HG03039 (cell line): ENCODE measurements around the gene UBTFL1.
"Not testable (repeated sequence)": the region's sequence is repeated elsewhere in the genome, so short reads cannot be mapped to it uniquely, and the experiment has no call there.

ENCODE experiments used
- ATAC-seq: cut with Tn5 transposase; IDR thresholded peaks from one replicate; pipeline ENCODE4 v1.9.1; 2021; ENCODE audit warnings: mild to moderate bottlenecking, moderate library complexity; ENCODE audit not compliant: unreplicated experiment

Gene UBTFL1, protein sequence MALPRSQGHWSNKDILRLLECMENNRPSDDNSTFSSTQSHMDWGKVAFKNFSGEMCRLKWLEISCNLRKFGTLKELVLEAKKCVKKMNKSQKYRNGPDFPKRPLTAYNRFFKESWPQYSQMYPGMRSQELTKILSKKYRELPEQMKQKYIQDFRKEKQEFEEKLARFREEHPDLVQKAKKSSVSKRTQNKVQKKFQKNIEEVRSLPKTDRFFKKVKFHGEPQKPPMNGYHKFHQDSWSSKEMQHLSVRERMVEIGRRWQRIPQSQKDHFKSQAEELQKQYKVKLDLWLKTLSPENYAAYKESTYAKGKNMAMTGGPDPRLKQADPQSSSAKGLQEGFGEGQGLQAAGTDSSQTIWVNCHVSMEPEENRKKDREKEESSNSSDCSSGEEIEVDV

DNA sequence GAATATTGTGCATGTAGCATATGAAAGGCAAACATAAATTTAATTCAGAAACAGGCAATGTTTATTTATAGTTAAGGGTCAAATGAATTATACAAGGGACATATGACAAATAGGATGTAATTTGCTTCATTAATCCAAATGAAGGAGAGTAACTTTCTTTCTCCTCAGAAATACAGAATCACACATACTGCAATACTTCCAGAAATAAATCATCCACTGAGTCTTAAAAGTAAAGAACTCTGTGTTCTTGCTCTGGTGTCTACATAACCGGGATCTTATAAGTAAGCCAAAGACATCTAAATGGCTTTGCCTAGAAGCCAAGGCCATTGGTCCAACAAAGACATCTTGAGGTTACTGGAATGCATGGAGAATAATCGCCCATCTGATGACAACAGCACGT lies at the start of gene UBTFL1:
UBTFL1 (plus strand) TSS at position 301 of the 400 bp plus-strand sequence; CDS start at position 301, 0 bp downstream.
- not testable (repeated sequence) for ATAC-seq

DNA sequence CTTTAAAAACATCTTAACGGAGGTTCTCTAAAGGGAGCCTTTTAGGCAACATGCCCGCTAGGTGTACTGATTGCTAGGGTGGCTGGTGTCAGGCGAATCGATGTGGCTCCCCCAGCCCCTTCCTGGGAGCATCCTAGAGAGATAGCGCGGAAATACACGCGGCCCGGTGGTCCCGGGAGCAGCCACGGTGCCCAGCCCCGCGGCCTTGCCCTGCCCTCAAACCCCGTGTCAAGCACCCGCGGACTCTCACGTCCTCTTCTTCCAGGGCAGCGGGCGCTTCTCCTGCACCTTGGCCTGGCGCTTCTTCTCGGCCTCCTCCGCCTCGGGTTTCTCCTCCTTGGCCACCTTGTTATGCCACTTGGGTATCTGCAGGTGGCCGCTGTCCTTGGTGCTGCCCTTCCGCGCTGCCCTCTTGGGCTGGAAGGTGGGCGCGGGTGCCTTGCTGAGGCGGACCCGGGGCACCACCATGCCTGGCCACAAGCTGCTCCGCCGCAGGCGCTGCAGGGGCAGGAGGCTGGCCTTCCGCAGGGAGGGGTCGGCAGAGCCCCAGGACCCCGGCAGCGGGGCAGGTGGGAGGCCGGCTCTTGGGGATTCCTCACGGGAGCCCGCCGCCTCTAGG lies 34.0 kb upstream of the UBTFL1 start:
- not testable (repeated sequence) for ATAC-seq

DNA sequence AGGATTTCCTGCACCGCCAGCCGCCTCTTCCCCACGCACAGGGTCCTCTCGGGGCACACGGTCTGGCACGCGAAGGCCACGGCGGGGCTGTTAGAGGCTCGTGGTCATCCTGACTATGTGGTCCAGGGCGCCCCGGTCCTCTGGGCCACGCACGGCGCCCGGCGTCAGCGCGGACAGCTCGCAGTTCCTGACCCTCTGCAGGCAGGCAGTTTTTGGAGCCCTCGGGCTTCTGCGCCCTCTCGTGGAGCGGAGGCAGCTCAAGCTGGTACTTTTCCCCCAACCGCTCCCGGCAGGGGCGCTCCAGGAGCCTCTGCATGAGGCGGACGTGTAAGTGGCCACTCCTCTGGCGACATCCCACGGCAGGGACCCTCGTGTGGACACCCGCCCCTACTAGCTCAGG lies 33.4 kb upstream of the UBTFL1 start:
- not testable (repeated sequence) for ATAC-seq

DNA sequence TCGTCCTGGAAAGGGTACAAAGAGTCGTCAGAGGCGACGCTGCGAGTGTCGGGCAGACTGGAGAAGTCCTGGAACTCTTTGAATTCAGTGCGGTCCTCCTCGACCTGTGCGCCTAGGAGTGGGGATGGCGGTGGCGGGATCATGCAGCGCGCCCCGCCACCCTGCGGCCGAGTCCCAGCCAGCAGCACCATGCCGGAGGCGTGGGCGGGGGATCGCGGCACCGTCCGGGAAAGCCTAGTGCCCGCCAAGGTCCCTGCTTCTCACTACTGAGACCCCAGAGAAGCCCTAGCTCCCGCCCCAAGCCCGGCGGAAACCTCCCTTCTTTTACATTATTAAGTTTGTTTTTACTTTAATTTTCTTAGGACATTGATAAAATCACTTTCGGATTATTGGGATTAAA lies 32.2 kb upstream of the UBTFL1 start:
- ATAC-seq: not testable (repeated sequence)

DNA sequence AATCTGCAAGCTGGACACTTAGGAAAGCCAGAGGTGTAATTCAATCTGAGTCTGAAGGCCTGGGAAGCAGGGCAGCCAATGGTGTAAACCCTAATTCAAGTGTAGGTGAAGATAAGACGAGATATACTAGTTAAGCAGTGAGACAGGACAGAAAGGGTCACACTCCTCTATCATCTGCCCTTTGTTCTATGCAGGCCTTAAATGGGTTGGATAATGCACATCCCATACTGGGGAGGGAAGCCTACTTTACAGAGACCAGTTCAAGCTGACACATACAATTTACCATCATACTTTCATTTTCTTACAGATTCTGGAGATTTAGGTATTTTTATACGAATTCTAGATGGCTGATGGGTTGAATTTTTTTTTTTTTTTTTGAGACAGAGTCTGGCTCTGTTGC lies 3.0 kb downstream of the UBTFL1 start:
- ATAC-seq: not testable (repeated sequence)

DNA sequence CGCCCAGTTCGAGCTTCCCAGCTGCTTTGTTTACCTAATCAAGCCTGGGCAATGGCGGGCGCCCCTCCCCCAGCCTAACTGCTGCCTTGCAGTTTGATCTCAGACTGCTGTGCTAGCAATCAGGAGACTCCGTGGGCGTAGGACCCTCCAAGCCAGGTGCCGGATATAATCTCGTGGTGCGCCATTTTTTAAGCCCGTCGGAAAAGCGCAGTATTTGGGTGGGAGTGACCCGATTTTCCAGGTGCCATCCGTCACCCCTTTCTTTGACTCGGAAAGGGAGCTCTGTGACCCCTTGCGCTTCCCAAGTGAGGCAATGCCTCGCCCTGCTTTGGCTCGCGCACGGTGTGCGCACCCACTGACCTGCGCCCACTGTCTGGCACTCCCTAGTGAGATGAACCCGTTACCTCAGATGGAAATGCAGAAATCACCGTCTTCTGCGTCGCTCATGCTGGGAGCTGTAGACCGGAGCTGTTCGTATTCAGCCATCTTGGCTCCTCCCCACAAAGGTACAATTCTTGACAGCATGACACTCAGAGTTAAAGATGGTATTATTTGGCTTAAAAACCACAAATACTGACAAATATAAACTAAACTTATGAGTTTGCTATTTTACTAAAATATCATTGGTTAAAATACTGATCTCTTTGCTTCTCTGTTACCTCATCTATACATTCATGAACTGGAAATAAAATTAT lies 9.6 kb downstream of the UBTFL1 start:
- not testable (repeated sequence) for ATAC-seq

DNA sequence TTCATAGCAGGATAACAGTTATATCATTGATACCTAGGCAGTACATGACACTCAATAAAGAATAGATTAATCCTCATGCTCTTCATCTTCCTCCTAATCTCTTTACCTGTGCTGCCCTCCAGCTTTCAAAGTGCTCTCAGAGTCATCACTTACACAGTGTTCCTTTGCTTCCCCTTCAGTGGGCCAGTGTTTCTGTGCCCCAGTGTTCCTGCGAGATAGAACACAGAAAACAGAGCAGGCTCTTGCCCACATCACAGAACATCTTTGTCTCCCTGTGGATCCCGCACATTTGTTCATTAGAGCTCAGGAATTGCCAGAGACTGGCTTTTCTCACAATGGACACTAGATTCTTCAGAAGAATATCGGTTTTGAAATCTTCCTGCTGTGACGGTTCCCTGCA lies 12.5 kb downstream of the UBTFL1 start:
- not testable (repeated sequence) for ATAC-seq

DNA sequence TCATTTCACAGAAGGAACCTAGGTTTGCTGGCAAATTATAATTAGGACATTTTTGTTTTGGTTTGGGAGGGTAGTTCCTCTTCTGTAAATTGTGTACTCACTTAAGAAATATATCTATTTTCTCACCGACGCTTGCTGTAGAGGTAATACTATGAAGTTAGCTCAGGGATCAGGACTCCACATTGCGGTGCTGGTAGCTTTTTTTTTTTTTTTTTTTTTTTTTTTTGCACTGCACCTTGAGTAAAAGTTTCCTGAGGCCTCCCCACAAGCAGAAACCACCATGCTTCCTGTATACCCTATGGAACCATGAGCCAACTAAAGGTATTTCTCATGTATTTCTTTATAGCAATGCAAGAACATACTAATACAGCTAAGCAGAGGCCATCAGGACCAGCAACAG lies 14.7 kb downstream of the UBTFL1 start:
- ATAC-seq: no peak

DNA sequence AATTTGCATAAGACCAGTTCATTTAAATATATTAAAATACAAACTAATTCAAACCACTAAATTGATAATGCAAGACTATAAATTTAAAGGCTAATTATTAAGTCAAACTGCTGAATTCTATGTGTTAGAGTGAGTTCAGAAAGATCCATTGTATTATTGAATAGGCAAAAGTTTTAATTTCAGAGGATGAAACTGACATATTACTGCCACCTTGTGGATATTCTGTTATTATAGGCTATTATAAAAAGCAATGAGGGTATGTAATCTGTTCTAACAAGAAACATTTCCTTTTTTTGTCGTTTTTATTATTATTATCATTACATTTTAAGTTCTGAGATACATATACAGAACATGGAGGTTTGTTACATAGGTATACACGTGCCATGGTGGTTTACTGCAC lies 27.8 kb downstream of the UBTFL1 start:
- no peak for ATAC-seq

DNA sequence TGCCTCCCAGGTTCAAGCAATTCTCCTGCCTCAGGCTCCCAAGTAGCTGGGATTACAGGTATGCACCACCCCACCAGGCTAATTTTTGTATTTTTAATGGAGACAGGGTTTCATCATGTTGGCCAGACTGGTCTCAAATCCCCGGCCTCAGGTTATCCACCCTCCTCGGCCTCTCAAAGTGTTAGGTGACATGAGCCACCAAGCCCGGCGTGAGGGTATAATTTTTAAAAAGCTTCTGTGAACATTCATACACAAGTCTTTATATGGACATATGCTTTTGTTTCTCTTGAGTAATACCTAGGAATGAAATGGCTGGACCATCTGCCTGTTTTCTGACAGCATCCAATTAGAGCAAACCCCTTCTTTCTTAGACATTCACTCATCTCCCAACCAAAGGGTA lies 34.4 kb downstream of the UBTFL1 start:
- ATAC-seq: no peak

DNA sequence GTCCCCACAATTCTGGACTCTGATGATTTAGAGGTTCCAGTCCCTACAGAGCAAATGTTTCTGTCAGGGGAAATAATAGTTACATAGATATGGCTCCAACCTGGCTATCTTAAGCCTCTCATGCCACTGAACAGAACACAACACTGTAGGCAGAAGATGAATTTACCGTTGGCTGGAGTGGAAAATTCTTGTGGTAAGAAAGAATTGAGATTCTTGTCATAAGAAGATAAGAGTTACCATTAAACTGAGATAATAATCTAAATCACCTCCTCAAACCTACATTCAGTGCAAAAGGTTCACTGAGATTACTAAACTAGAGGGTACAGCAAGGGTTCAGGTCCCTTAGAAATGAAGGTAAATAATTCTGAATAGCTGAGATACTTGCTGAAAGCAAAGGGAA lies 38.6 kb downstream of the UBTFL1 start:
- no peak for ATAC-seq

DNA sequence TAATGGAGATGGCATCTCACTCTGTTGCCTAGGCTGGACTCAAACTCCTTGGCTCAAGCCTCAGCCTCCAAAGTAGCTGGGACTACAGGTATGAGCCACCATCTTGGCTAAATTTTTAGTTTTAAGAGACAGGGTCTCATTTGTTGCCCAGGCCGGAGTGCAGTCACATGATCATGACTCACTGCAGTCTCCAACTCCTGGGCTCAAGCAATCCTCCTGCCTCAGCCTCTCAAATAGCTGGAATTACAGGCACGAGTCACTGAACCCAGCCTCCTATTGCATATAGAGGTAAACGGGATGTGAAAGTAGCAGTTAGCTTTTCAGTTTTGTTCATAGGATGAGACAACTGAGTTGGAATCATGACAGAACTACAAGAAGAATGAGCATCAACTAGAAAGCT lies 39.2 kb downstream of the UBTFL1 start:
- no peak for ATAC-seq

DNA sequence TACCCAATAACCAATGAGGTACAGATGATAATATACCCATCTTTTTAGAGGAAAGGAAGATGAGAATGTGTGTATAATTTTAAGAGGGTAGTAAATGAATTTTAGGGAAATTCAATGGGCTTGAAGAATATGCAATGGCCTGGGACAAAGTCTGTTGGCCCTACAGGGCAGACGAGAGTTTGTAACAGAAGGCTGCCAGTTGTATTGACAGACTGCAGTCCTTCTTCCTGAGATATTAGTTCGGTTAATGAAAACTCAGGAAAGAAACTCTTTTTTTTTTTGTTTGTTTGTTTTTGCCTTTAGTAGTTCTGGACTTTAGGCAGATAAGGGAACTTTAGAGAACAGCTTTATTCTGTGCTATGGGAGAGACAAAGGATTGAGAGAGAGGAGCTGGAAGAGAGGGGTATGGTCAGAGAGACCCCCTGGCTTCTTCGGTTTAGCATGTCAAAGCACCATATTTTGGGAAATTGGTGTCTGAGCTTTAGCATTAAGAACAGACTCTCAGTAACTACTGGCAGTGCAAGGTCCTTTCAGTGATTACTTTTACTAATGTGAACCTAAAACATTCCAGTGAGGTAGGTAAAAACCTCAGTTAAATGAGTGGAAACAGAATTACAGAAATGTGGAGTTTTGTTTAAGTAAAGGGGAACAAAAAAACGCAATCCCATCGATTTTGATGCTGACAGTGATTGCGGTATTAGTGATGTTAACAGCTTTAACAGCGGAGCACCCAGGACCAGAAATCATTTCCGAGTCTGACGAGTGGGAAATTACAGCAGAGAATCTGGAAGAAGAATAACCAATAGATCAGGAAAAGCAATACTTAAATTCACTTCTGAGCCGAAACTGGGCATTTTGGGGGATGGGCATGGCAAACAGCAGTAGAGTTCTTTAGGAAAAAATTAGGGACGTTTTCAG lies 48.1 kb downstream of the UBTFL1 start:
- no peak for ATAC-seq

DNA sequence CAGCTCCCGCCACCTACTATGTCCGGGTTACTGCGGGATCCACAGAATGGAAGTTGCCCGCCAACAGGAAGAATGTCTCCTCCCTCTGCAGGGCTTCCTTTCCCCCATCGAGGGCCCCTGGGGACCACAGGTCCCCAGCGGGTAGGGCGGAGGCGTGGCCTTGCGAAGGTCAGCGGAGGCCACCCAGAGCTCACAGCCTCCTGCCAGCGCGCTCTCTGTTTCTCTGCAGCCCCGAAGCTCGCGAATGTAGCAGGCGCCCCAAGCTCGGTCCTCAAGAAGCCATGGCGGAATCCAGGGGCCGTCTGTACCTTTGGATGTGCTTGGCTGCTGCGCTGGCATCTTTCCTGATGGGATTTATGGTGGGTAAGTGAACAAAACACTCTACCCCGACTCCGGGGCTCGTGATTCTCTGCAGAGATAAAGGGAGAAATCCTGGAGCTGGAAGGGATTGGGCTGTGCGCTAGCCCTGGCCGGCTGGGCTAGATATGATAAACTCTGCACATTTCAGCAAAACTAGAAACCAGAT lies 48.8 kb downstream of the UBTFL1 start, which contains the start of gene NAALAD2:
NAALAD2 (plus strand) TSS at position 186 of the 526 bp plus-strand sequence; CDS start at position 282, 96 bp downstream.
- peak; percentile 63 for ATAC-seq

DNA sequence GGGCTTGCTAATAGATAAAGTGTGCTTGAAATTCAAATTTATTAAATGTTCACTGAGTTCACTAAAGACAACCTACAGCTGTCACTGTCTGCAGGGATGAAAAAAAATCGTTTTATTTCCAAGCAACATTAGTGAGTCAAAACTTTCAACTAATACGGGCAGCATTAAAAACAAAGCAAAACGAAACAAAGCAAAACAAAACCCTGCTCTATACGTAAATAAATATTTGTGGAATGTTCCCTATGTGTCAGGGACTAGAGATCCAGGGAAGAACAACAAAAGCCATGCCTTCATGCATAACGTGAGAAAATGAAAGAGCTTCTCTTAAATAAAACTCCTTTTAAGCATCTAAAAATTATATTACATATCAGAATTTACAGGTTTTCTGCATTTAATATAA lies 49.3 kb downstream of the UBTFL1 start:
- ATAC-seq: no peak
